Subcutaneous adipose tissue (tissue), 4 donors: ENCODE data around the gene CERS5. TPM values are rescaled to one million over a fixed set of nuclear protein-coding genes. Genes with fewer than 3 reads are reported as not detected.

Experiments used
- CTCF ChIP-seq: fragments of 450-650 bp; IDR thresholded peaks from one replicate; pipeline ENCODE4 v1.5.1; 2016; ENCODE audit warnings: low read depth, mild to moderate bottlenecking, control low read depth, antibody characterized with exemption, moderate library complexity
- total RNA-seq, 4 donors: library from RNA; depleted of rRNA; stranded (reverse); fragments of >200 nt; gene quantifications; one replicate each; pipeline ENCODE4 v1.1.0, GENCODE V29; 2016

The CERS5 gene
- total RNA-seq, 4 donors from 2014 or later, result 20.9 to 33.7 (median 27.0) TPM

DNA sequence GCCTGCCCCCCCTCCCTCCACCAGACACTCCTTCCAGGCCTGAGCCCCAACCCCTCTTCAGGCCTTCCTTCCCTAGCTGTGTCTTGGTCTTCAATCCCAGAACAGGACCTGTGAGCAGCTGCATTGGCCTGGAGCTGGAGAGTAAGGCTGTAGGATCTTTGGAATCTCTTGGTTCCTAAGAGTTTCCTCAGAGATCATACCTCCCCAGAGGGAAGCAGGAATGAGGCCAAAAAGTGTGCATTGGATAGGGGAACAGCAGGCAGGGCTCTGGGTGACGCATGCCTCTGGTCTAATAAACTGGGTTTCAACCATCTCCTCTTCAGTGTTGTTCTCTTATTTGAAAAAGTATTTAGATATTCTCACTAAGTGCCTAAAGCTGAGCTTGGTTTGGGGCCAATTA is 83.9 kb downstream of the CERS5 start:
- no peak for TF ChIP-seq CTCF

DNA sequence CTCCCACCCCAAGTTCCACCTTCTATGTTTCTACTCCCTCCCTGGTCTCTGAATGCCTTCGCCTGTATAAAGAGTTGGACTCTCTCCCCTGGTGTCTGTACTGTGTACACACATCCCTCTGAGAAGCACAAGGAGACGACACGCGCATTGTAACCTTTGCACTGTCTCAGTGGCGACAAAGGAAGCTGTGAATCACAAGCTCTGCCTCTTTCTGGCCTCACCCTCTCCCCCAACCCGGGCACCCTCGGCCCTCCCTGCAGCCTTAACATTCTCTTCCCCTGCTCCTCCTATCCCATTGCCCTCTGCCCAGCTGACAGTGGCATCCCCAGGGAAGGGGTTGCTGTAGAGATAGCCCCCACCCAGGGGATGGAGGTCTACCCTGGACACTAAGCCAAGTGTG is 84.5 kb downstream of the CERS5 start:
- TF ChIP-seq CTCF, result no peak

DNA sequence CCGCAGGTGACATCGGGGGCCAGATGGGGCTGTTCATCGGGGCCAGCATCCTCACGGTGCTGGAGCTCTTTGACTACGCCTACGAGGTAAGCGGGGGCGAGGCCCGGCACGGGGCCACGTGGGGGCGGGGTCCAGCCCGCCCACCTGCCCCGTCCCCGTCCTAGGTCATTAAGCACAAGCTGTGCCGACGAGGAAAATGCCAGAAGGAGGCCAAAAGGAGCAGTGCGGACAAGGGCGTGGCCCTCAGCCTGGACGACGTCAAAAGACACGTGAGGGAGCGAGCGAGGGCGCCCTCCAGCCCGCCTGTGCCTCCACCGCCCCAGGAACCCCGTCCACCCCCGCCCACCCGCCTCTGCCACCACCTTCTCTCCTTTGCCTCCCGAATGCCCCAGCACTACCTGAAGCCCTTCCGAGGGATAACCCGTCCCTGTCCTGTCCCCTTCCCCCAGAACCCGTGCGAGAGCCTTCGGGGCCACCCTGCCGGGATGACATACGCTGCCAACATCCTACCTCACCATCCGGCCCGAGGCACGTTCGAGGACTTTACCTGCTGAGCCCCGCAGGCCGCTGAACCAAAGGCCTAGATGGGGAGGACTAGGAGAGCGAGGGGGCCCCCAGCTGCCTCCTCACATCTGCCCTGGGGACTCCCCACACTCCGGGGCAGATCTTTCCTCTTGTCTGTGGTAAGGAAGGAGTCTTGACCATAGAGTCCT is 85.9 kb downstream of the CERS5 start:
- no peak for TF ChIP-seq CTCF

DNA sequence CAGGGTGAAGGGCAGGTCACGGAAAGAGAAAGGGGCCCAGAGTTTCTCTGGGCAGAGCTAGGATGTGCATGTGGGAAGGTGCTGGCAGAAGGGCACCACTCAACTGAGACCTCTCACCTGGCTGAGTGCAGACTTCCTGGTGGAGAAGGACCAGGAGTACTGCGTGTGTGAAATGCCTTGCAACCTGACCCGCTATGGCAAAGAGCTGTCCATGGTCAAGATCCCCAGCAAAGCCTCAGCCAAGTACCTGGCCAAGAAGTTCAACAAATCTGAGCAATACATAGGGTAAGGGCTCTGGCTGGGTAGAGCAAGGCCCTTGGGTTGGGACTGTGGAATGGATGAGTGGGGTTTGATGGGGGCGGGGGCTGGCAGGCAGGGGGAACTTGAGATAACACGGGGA is 87.4 kb downstream of the CERS5 start:
- no peak for TF ChIP-seq CTCF

Other genes starting within 250 kb of the CERS5 start
- gene AQP2, start 216.6 kb downstream of the CERS5 start, total RNA-seq, result not detected
- not detected for gene AQP5, start 205.5 kb downstream of the CERS5 start, total RNA-seq
- 1 to 10 TPM in 1 of 4 donors, not detected in 3; 1.9 TPM for gene AQP6, start 194.4 kb downstream of the CERS5 start, total RNA-seq
- gene RACGAP1, start 141.9 kb downstream of the CERS5 start, total RNA-seq, result 10 to 100 TPM in 3 of 4 donors, 1 to 10 TPM in 1; 5.5 to 18.5 (median 15.0) TPM
- gene ASIC1, start 109.8 kb downstream of the CERS5 start, total RNA-seq, result 1 to 10 TPM in 2 of 4 donors, under 1 TPM in 2; 0.38 to 3.1 (median 1.0) TPM
- 10 to 100 TPM; 44.7 to 61.6 (median 46.5) TPM for gene SMARCD1, start 82.0 kb downstream of the CERS5 start, total RNA-seq
- 1,000 to 10,000 TPM; 1,589 to 4,641 (median 3,196) TPM for gene GPD1, start 63.4 kb downstream of the CERS5 start, total RNA-seq
- 100 to 1,000 TPM; 106 to 258 (median 118) TPM for gene COX14, start 55.1 kb downstream of the CERS5 start, total RNA-seq
- gene LIMA1, start 116.2 kb upstream of the CERS5 start, total RNA-seq, result 100 to 1,000 TPM; 194 to 256 (median 228) TPM
- gene FAM186A, start 229.2 kb upstream of the CERS5 start, total RNA-seq, result not detected
- 10 to 100 TPM; 22.2 to 99.5 (median 35.9) TPM for gene LARP4, start 233.5 kb upstream of the CERS5 start, total RNA-seq